CD14-positive monocyte (primary cell): ENCODE data around the gene EFHC2. TPM values are rescaled to one million over a fixed set of nuclear protein-coding genes. Genes with fewer than 3 reads are reported as not detected.

ENCODE experiments used
- DNase-seq, 3 donors: peaks; one replicate each; pipeline ENCODE4 v3.0.0-alpha.2; 2011 to 2022
- H2AFZ ChIP-seq: 2 replicates; pipeline ENCODE4 v1.6.0; 2012; ENCODE audit warnings: mild to moderate bottlenecking, low read depth, low read length, inconsistent platforms; ENCODE audit not compliant: insufficient read depth, poor library complexity, severe bottlenecking
- H3K27ac ChIP-seq, 2 donors: 1 replicate in 1 of 2; 2 replicates in 1 of 2; pipeline ENCODE4 v1.5.1; 2012 to 2013; ENCODE audit warnings: low read length in 2 of 2, control low read depth in 1 of 2, inconsistent platforms in 1 of 2, low read depth in 1 of 2, mild to moderate bottlenecking in 1 of 2
- H3K27me3 ChIP-seq, 2 donors: one replicate each; pipeline versions ENCODE4 v1.6.0 to v1.6.1; 2011 to 2013; ENCODE audit warnings: low read length in 2 of 2; ENCODE audit not compliant: control insufficient read depth in 2 of 2, insufficient read depth in 2 of 2
- H3K36me3 ChIP-seq, 2 donors: replicated peaks in 1 of 2; 1 replicate in 1 of 2; 2 replicates in 1 of 2; pipeline versions ENCODE4 v1.5.1 to v1.6.1; 2012 to 2013; ENCODE audit warnings: low read length in 2 of 2, control low read depth in 1 of 2, inconsistent platforms in 1 of 2, mild to moderate bottlenecking in 1 of 2; ENCODE audit not compliant: insufficient read depth in 2 of 2, control insufficient read depth in 1 of 2
- H3K4me1 ChIP-seq, 2 donors: 1 replicate in 1 of 2; 2 replicates in 1 of 2; pipeline versions ENCODE4 v1.5.1 to v1.6.1; 2012 to 2013; ENCODE audit warnings: low read length in 2 of 2, control low read depth in 1 of 2, inconsistent platforms in 1 of 2, mild to moderate bottlenecking in 1 of 2, moderate library complexity in 1 of 2; ENCODE audit not compliant: insufficient read depth in 2 of 2, control insufficient read depth in 1 of 2
- H3K4me2 ChIP-seq: replicated peaks from 2 replicates; pipeline ENCODE3; 2012; ENCODE audit warnings: low read length, moderate library complexity, mild to moderate bottlenecking; ENCODE audit not compliant: poor library complexity, severe bottlenecking; ENCODE audit errors: extremely low read depth
- H3K4me3 ChIP-seq, 3 experiments: fragments of 200-600 bp in 1 of 3; sonication (generic) in 1 of 3; replicated peaks in 1 of 3; 1 replicate in 2 of 3; 2 replicates in 1 of 3; pipeline ENCODE4 v1.5.1; 2011 to 2013; ENCODE audit warnings: low read length in 3 of 3, mild to moderate bottlenecking in 3 of 3, control low read depth in 2 of 3, low read depth in 2 of 3, inconsistent platforms in 1 of 3, moderate library complexity in 1 of 3
- H3K79me2 ChIP-seq: 2 replicates; pipeline ENCODE4 v1.6.0; 2012; ENCODE audit warnings: mild to moderate bottlenecking, control low read depth, inconsistent platforms, low read length, moderate library complexity; ENCODE audit not compliant: insufficient read depth
- H3K9ac ChIP-seq: 2 replicates; pipeline ENCODE4 v1.6.0; 2017; ENCODE audit warnings: low read length, mild to moderate bottlenecking; ENCODE audit not compliant: insufficient read depth, poor library complexity, severe bottlenecking
- H3K9me3 ChIP-seq, 2 donors: replicated peaks in 1 of 2; 1 replicate in 1 of 2; 2 replicates in 1 of 2; pipeline versions ENCODE4 v1.5.1 to v1.6.1; 2012 to 2013; ENCODE audit warnings: low read length in 2 of 2, control low read depth in 1 of 2; ENCODE audit not compliant: control insufficient read depth in 1 of 2, insufficient read depth in 1 of 2
- H4K20me1 ChIP-seq: 2 replicates; pipeline ENCODE4 v1.6.0; 2012; ENCODE audit warnings: mild to moderate bottlenecking, low read length, control low read depth, moderate library complexity; ENCODE audit not compliant: insufficient read depth
- H3K27ac Mint-ChIP-seq, 7 donors: one replicate each; pipeline ENCODE4 v1.8.0; 2020; ENCODE audit warnings: mild to moderate bottlenecking in 7 of 7, mixed read lengths in 7 of 7, moderate library complexity in 6 of 7, inconsistent platforms in 2 of 7
- H3K27me3 Mint-ChIP-seq, 3 donors: one replicate each; pipeline ENCODE4 v1.8.0; 2021 to 2022; ENCODE audit warnings: low read depth in 3 of 3, mild to moderate bottlenecking in 3 of 3, mixed read lengths in 3 of 3, moderate library complexity in 3 of 3, inconsistent platforms in 1 of 3
- H3K36me3 Mint-ChIP-seq, 2 donors: one replicate each; pipeline ENCODE4 v1.8.0; 2020; ENCODE audit warnings: mixed read lengths in 2 of 2, inconsistent platforms in 1 of 2, mild to moderate bottlenecking in 1 of 2
- H3K4me1 Mint-ChIP-seq: one replicate; pipeline ENCODE4 v1.8.0; 2020; ENCODE audit warnings: mild to moderate bottlenecking, mixed read lengths
- H3K4me3 Mint-ChIP-seq, 2 donors: one replicate each; pipeline ENCODE4 v1.8.0; 2020; ENCODE audit warnings: mild to moderate bottlenecking in 2 of 2, mixed read lengths in 2 of 2, moderate library complexity in 1 of 2
- H3K9me3 Mint-ChIP-seq, 7 donors: one replicate each; pipeline ENCODE4 v1.8.0; 2020 to 2022; ENCODE audit warnings: mixed read lengths in 7 of 7, mild to moderate bottlenecking in 6 of 7, moderate library complexity in 6 of 7, inconsistent platforms in 2 of 7
- WGBS: methylation state at CpG from one replicate; pipeline ENCODE4 v1.1.5; 2013; ENCODE audit warnings: missing lambda C conversion rate; ENCODE audit not compliant: insufficient coverage; 5-methylcytosine and 5-hydroxymethylcytosine counted together
- intact Hi-C, 2 donors: fragments of 100-400 bp; cut with micrococcal nuclease; formaldehyde crosslinking; loops; one replicate each; pipeline versions ENCODE4 v1.15.0 to v1.15.1; 2023
- polyA plus RNA-seq, 3 donors: library from polyadenylated mRNA; depleted of rRNA in 1 of 3; unstranded in 2 of 3; stranded (reverse) in 1 of 3; fragments of 300-500 nt in 2 of 3; fragments of >200 nt in 1 of 3; fragmentation: Illumina TruSeq in 2 of 3; gene quantifications; 1 replicate in 2 of 3; 2 replicates in 1 of 3; pipeline ENCODE4 v1.2.3, GENCODE V29; 2012 to 2021
- TF ChIP-seq, protein P1 (sequence below): fragments of 200-600 bp; IDR thresholded peaks from one replicate; pipeline ENCODE4 v1.8.0; 2022; ENCODE audit warnings: antibody characterized with exemption, mild to moderate bottlenecking

The EFHC2 gene
- polyA plus RNA-seq, 3 donors: 0.05 to 0.22 TPM; not detected in 1

DNA sequence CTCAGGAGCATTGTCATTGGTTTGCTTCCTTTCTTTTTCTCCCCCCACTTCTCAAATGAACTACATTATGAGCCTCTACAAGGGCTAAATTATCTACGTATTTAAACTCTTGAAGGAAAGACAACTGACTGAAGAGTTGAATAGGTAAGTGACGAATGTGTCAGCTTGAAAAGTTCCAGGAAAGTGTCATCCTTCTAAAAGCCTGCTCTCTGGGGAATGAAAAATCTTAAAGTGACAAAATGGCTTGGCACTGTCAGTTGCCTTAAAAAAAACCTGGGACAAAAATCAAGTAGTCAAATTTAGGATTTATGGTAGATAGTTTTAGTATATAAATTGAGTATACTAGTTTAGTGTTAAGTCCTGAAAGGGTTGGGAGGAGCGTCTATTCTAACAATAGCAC is 196.3 kb downstream of the EFHC2 start:
- Mint-ChIP-seq H3K4me1 (peaks cover 7% of the 10 kb centered on the region), H3K4me3 (no peak overlapping the region)

DNA sequence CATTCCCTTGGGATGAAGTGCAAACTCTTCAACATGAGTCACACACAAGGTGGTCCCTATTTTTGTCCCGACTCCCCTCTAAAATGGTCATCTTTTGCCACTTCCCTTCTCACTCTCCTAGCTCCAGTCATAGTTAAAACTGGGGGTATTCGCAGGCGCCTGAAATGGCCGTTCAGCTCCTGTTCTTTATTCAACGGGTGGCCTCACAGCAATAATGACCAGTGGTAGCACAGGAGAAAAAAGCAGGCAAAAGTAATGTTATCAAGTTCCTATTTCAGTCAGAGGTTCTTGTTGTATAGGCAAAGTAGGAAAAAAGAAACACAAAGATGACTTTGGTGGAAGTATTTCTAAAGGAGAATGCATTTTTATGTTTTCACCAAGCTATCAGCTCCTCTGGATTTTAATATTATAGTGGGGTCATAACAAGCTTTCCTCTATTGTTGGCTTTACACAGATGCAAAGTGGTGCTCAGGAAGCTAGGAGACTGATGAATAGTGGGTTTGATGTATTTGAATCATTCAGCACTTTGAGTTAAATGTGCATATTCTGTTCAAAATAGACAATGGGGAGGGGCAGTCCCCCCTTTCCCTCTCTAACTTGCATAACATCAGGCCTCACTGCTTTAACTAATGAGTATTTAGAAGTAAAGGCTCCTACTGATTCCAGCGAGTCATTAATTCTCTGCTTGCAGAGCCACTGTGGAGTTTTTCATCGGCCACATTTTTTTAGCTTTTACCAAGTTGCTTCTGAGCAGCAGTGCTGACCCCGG is 199.1 kb downstream of the EFHC2 start:
- no peak for DNase-seq
- TF ChIP-seq, protein P1, sequence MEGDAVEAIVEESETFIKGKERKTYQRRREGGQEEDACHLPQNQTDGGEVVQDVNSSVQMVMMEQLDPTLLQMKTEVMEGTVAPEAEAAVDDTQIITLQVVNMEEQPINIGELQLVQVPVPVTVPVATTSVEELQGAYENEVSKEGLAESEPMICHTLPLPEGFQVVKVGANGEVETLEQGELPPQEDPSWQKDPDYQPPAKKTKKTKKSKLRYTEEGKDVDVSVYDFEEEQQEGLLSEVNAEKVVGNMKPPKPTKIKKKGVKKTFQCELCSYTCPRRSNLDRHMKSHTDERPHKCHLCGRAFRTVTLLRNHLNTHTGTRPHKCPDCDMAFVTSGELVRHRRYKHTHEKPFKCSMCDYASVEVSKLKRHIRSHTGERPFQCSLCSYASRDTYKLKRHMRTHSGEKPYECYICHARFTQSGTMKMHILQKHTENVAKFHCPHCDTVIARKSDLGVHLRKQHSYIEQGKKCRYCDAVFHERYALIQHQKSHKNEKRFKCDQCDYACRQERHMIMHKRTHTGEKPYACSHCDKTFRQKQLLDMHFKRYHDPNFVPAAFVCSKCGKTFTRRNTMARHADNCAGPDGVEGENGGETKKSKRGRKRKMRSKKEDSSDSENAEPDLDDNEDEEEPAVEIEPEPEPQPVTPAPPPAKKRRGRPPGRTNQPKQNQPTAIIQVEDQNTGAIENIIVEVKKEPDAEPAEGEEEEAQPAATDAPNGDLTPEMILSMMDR: no peak
- no peak overlapping the region for H2AFZ ChIP-seq
- Mint-ChIP-seq H3K36me3 (no peaks in the 10 kb centered on the region), H3K9me3 (peaks cover 0 to 8% (median 5%) of the 10 kb centered on the region in 7 donors), H3K27ac (no peak overlapping the region), H3K27me3 (peaks cover 0 to 16% (median 1%) of the 10 kb centered on the region in 3 donors), H3K4me3 (no peak overlapping the region), H3K4me1 (peaks cover 2% of the 10 kb centered on the region)
- WGBS: 100% methylated on average over 2 of the region's 8 CpGs
- H3K79me2 ChIP-seq: no peaks in the 10 kb centered on the region
- H3K9me3 ChIP-seq: peaks cover 0 to under 1% of the 10 kb centered on the region in 2 donors
- no peaks in the 10 kb centered on the region for H3K36me3 ChIP-seq
- H3K27me3 ChIP-seq: peaks cover 0 to 7% of the 10 kb centered on the region in 2 donors
- H3K4me1 ChIP-seq: no peaks in the 10 kb centered on the region
- H4K20me1 ChIP-seq: no peaks in the 10 kb centered on the region
- H3K4me2 ChIP-seq: no peak overlapping the region
- no peak overlapping the region for H3K9ac ChIP-seq
- no peak overlapping the region for H3K27ac ChIP-seq
- H3K4me3 ChIP-seq: no peak overlapping the region
- intact Hi-C loops: no loop called here

More for the DNA sequence above, 196.3 kb downstream of the EFHC2 start:
- intact Hi-C loops: no loop called here
- no peak overlapping the region for H3K4me2 ChIP-seq
- no peaks in the 10 kb centered on the region for H3K9me3 ChIP-seq
- H3K9ac ChIP-seq: no peak overlapping the region
- Mint-ChIP-seq H3K36me3 (no peaks in the 10 kb centered on the region), H3K27me3 (peaks cover 0 to 16% (median 1%) of the 10 kb centered on the region in 3 donors), H3K27ac (no peak overlapping the region), H3K9me3 (peaks cover 0 to 3% (median 2%) of the 10 kb centered on the region in 7 donors)
- TF ChIP-seq, protein P1: no peak
- no peak for DNase-seq
- no peak overlapping the region for H3K4me3 ChIP-seq
- no peaks in the 10 kb centered on the region for H4K20me1 ChIP-seq
- H3K4me1 ChIP-seq: peaks cover under 1 to 1% of the 10 kb centered on the region in 2 donors
- H3K79me2 ChIP-seq: no peaks in the 10 kb centered on the region
- no peak overlapping the region for H3K27ac ChIP-seq
- no peaks in the 10 kb centered on the region for H3K36me3 ChIP-seq
- peaks cover 0 to 7% of the 10 kb centered on the region in 2 donors for H3K27me3 ChIP-seq
- 83% methylated on average over 1 of the region's 3 CpGs for WGBS
- H2AFZ ChIP-seq: no peak overlapping the region
